Ascending aorta (tissue), 2 donors: ENCODE data around the gene WDR4. TPM values are rescaled to one million over a fixed set of nuclear protein-coding genes. Genes with fewer than 3 reads are reported as not detected.

Experiments used
- DNase-seq, 2 donors: peaks; one replicate each; pipeline ENCODE4 v3.0.0-alpha.2; 2019; ENCODE audit warnings: low spot score in 2 of 2
- H3K27ac ChIP-seq, 2 donors: fragments of 200-600 bp; sonication (generic); one replicate each; pipeline ENCODE4 v1.5.1; 2016 to 2017; ENCODE audit warnings: mild to moderate bottlenecking in 1 of 2
- H3K27me3 ChIP-seq: fragments of 200-600 bp; sonication (generic); one replicate; pipeline ENCODE4 v1.5.1; 2017
- H3K36me3 ChIP-seq, 2 donors: fragments of 200-600 bp; sonication (generic); one replicate each; pipeline ENCODE4 v1.5.1; 2016
- H3K4me1 ChIP-seq, 2 donors: fragments of 200-600 bp; sonication (generic); one replicate each; pipeline ENCODE4 v1.5.1; 2016 to 2017; ENCODE audit warnings: mild to moderate bottlenecking in 1 of 2
- H3K4me3 ChIP-seq, 2 donors: fragments of 200-600 bp; sonication (generic); one replicate each; pipeline ENCODE4 v1.5.1; 2016 to 2017; ENCODE audit warnings: mild to moderate bottlenecking in 1 of 2
- H3K9me3 ChIP-seq, 2 donors: fragments of 200-600 bp; sonication (generic); one replicate each; pipeline ENCODE4 v1.5.1; 2016
- CTCF ChIP-seq, 3 experiments: fragments of 200-600 bp in 2 of 3; fragments of 450-650 bp in 1 of 3; sonication (generic) in 2 of 3; IDR thresholded peaks; one replicate each; pipeline ENCODE4 v1.5.1; 2016 to 2019; ENCODE audit warnings: antibody characterized with exemption in 3 of 3, mild to moderate bottlenecking in 1 of 3, moderate library complexity in 1 of 3
- intact Hi-C: fragments of 100-400 bp; cut with DNase I; formaldehyde crosslinking; loops from one replicate; pipeline ENCODE4 v1.15.1; 2023
- total RNA-seq: library from RNA; depleted of rRNA; stranded (reverse); fragments of >200 nt; gene quantifications from one replicate; pipeline ENCODE4 v1.1.0, GENCODE V29; 2016

The WDR4 gene
- total RNA-seq, 1 donor from 2014 or later = 51.9 TPM

GRCh38 chr21:42868196-42868595 is 11.1 kb downstream of the WDR4 start:
- Histone ChIP-seq H3K27ac (no peak overlapping the region), H3K27me3 (no peaks in the 10 kb centered on the region), H3K36me3 (peaks cover 28 to 49% of the 10 kb centered on the region in 2 donors), H3K4me1 (no peaks in the 10 kb centered on the region), H3K4me3 (no peak overlapping the region), H3K9me3 (no peaks in the 10 kb centered on the region)
- intact Hi-C loops = no loop called here
- no peak for TF ChIP-seq CTCF (IDR thresholded peaks at IDR 0.05)
- no peak for DNase-seq

GRCh38 chr21:42865776-42866160 is 13.6 kb downstream of the WDR4 start:
- H3K9me3 ChIP-seq = no peaks in the 10 kb centered on the region
- TF ChIP-seq CTCF (IDR thresholded peaks at IDR 0.05) = no peak
- no peak overlapping the region for H3K4me3 ChIP-seq
- H3K36me3 ChIP-seq = peaks cover 25 to 43% of the 10 kb centered on the region in 2 donors
- DNase-seq = no peak
- H3K27ac ChIP-seq = no peak overlapping the region
- no peaks in the 10 kb centered on the region for H3K27me3 ChIP-seq
- intact Hi-C loops = no loop called here
- no peaks in the 10 kb centered on the region for H3K4me1 ChIP-seq

- H3K36me3 ChIP-seq = peaks cover 31 to 49% of the 10 kb centered on the region in 2 donors
Observed at GRCh38 chr21:42864815-42865775, 14.2 kb downstream of the WDR4 start.

GRCh38 chr21:42864286-42864685 is 15.1 kb downstream of the WDR4 start:
- no peak overlapping the region for H3K4me3 ChIP-seq
- H3K4me1 ChIP-seq = no peaks in the 10 kb centered on the region
- H3K9me3 ChIP-seq = no peaks in the 10 kb centered on the region
- H3K27ac ChIP-seq = no peak overlapping the region
- no peaks in the 10 kb centered on the region for H3K27me3 ChIP-seq
- intact Hi-C loops = no loop called here
- DNase-seq = no peak
- TF ChIP-seq CTCF (IDR thresholded peaks at IDR 0.05) = no peak
- peaks cover 38 to 51% of the 10 kb centered on the region in 2 donors for H3K36me3 ChIP-seq

More at GRCh38 chr21:42864815-42865775, 14.2 kb downstream of the WDR4 start:
- no peak for DNase-seq
- no peaks in the 10 kb centered on the region for H3K9me3 ChIP-seq
- no peak overlapping the region for H3K27ac ChIP-seq
- intact Hi-C loops = no loop called here
- no peak overlapping the region for H3K4me3 ChIP-seq
- H3K4me1 ChIP-seq = no peaks in the 10 kb centered on the region
- H3K27me3 ChIP-seq = no peaks in the 10 kb centered on the region
- no peak for TF ChIP-seq CTCF (IDR thresholded peaks at IDR 0.05)

GRCh38 chr21:42863504-42863870 is 15.9 kb downstream of the WDR4 start:
- Histone ChIP-seq H3K36me3 (peaks cover 40 to 54% of the 10 kb centered on the region in 2 donors), H3K9me3 (no peaks in the 10 kb centered on the region), H3K27me3 (no peaks in the 10 kb centered on the region), H3K4me1 (no peaks in the 10 kb centered on the region), H3K27ac (no peak overlapping the region), H3K4me3 (no peak overlapping the region)
- DNase-seq = no peak
- intact Hi-C loops = no loop called here
- TF ChIP-seq CTCF (IDR thresholded peaks at IDR 0.05) = no peak
